Mucosa of rectum (tissue), 2 donors: ENCODE measurements around the gene LYPLAL1.
"Not testable (repeated sequence)": the region's sequence is repeated elsewhere in the genome, so short reads cannot be mapped to it uniquely, and the experiment has no call there.

Experiments used
- H3K27ac ChIP-seq, 2 donors: one replicate each; pipeline ENCODE4 v1.7.0; 2013; ENCODE audit warnings: inconsistent platforms in 2 of 2, low read depth in 2 of 2, low read length in 2 of 2
- H3K27me3 ChIP-seq, 2 donors: one replicate each; pipeline ENCODE4 v1.7.0; 2013; ENCODE audit warnings: low read length in 2 of 2; ENCODE audit not compliant: control insufficient read depth in 2 of 2, insufficient read depth in 2 of 2
- H3K36me3 ChIP-seq, 2 donors: one replicate each; pipeline ENCODE4 v1.7.0; 2013; ENCODE audit warnings: low read length in 2 of 2; ENCODE audit not compliant: control insufficient read depth in 2 of 2, insufficient read depth in 2 of 2
- H3K4me1 ChIP-seq, 2 donors: one replicate each; pipeline ENCODE4 v1.7.0; 2013; ENCODE audit warnings: low read length in 2 of 2, mild to moderate bottlenecking in 1 of 2; ENCODE audit not compliant: control insufficient read depth in 2 of 2, insufficient read depth in 2 of 2
- H3K4me3 ChIP-seq, 2 donors: one replicate each; pipeline ENCODE4 v1.7.0; 2013; ENCODE audit warnings: low read length in 2 of 2
- H3K9ac ChIP-seq, 2 donors: one replicate each; pipeline ENCODE4 v1.7.0; 2013; ENCODE audit warnings: low read length in 2 of 2, low read depth in 1 of 2, mild to moderate bottlenecking in 1 of 2
- H3K9me3 ChIP-seq, 2 donors: one replicate each; pipeline ENCODE4 v1.7.0; 2013; ENCODE audit warnings: low read length in 2 of 2; ENCODE audit not compliant: control insufficient read depth in 2 of 2
- donor health status: healthy.
- donor health status: Normal muscosa, but diverticular disease.

LYPLAL1 gene

DNA sequence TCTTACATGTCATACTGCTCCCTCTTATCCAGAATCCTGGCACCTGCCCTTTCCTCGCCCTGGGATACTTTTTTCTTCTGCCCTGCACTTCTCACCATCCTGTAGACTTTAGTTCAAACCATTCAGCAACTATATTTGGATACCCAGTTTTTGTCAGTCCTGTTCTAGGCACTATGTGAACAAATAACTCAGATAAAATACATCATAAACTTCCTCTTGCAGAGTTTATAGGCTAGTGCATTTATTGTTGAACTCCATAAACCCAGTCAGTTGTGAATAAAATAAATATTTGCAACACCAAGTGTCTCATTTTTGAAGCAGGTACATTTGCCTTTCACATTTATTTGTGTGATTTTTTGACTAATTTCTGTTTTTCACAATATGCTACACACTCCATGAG is 4.3 kb downstream of the LYPLAL1 start:
- Histone ChIP-seq H3K9me3 (no peaks in the 10 kb centered on the region), H3K36me3 (peaks cover 0 to 6% of the 10 kb centered on the region in 2 donors), H3K4me1 (peaks cover 8 to 13% of the 10 kb centered on the region in 2 donors), H3K9ac (no peak overlapping the region), H3K27me3 (no peaks in the 10 kb centered on the region), H3K4me3 (peak overlapping the region in 1 of 2 donors; percentile 29), H3K27ac (no peak overlapping the region)

- Histone ChIP-seq H3K4me1 (peaks cover 8 to 13% of the 10 kb centered on the region in 2 donors), H3K9ac (no peak overlapping the region), H3K27ac (no peak overlapping the region), H3K9me3 (no peaks in the 10 kb centered on the region), H3K36me3 (peaks cover 0 to 6% of the 10 kb centered on the region in 2 donors), H3K27me3 (no peaks in the 10 kb centered on the region), H3K4me3 (no peak overlapping the region)
Observed at GRCh38 chr1:219179293-219179692, 5.6 kb downstream of the LYPLAL1 start.

- Histone ChIP-seq H3K4me3 (no peak overlapping the region), H3K9ac (no peak overlapping the region), H3K27me3 (no peaks in the 10 kb centered on the region), H3K27ac (no peak overlapping the region), H3K9me3 (no peaks in the 10 kb centered on the region), H3K4me1 (peaks cover 0 to 6% of the 10 kb centered on the region in 2 donors), H3K36me3 (peaks cover 0 to 6% of the 10 kb centered on the region in 2 donors)
Observed at GRCh38 chr1:219184337-219184736, 10.7 kb downstream of the LYPLAL1 start.

GRCh38 chr1:219185486-219186117 is 11.9 kb downstream of the LYPLAL1 start:
- Histone ChIP-seq H3K36me3 (peaks cover 0 to 6% of the 10 kb centered on the region in 2 donors), H3K9me3 (no peaks in the 10 kb centered on the region), H3K4me1 (peaks cover 0 to 7% of the 10 kb centered on the region in 2 donors), H3K27me3 (no peaks in the 10 kb centered on the region), H3K9ac (no peak overlapping the region), H3K4me3 (no peak overlapping the region), H3K27ac (no peak overlapping the region)

DNA sequence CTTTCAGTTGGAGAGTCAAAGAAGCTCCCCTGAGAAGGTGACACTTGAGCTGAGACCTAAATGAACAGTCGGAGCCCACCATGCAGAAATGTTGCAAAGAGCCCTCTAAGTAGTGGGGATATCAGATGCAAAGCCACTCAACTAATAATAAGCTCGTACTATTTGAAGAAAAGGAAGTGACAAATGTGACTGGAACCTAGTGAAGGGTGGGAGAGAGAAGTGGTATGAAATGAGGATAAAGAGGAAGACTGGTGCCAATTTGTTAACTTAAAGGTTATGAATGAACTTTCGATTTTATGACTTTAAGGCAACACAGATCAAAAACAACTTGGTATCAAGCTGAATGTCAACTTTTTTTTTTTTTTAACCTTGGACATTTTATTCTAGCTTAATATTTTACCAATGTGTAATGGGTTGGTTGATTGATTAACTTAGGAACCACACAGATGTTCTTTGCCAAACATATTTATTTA is 14.7 kb downstream of the LYPLAL1 start:
- Histone ChIP-seq H3K9me3 (no peaks in the 10 kb centered on the region), H3K4me1 (peaks cover 0 to 7% of the 10 kb centered on the region in 2 donors), H3K9ac (no peak overlapping the region), H3K27me3 (no peaks in the 10 kb centered on the region), H3K4me3 (no peak overlapping the region), H3K36me3 (no peaks in the 10 kb centered on the region), H3K27ac (no peak overlapping the region)

- H3K27ac ChIP-seq = peak overlapping the region in 1 of 2 donors; percentile 19
Observed at GRCh38 chr1:219189021-219189824, 15.5 kb downstream of the LYPLAL1 start.

DNA sequence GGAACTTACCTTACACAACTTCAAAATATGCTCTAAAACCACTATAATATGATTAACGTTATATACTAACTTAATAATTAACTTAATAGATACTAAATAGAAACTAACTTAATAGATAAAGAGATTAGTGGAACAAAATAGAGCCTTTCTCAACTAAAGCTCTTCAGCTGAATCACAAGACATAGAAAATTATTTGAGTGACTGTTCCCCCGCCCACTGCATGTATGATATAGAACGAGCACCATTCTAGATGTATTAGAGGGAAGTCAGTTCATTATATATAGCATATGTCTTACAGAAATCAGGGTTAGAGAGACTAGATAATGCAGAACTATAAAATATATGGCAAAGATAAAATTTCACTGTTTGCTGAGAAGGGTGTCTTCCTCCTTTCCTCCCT is 16.3 kb downstream of the LYPLAL1 start:
- H3K36me3 ChIP-seq = no peaks in the 10 kb centered on the region
- H3K4me3 ChIP-seq = no peak overlapping the region
- H3K4me1 ChIP-seq = peaks cover 0 to 7% of the 10 kb centered on the region in 2 donors
- no peaks in the 10 kb centered on the region for H3K9me3 ChIP-seq
- no peak overlapping the region for H3K27ac ChIP-seq
- H3K27me3 ChIP-seq = no peaks in the 10 kb centered on the region
- H3K9ac ChIP-seq = no peak overlapping the region

More at GRCh38 chr1:219189021-219189824, 15.5 kb downstream of the LYPLAL1 start:
- H3K36me3 ChIP-seq = no peaks in the 10 kb centered on the region
- no peak overlapping the region for H3K9ac ChIP-seq
- no peaks in the 10 kb centered on the region for H3K27me3 ChIP-seq
- no peak overlapping the region for H3K4me3 ChIP-seq
- no peaks in the 10 kb centered on the region for H3K9me3 ChIP-seq
- peaks cover 0 to 7% of the 10 kb centered on the region in 2 donors for H3K4me1 ChIP-seq

- Histone ChIP-seq H3K27ac (no peak overlapping the region), H3K4me1 (peaks cover 0 to 7% of the 10 kb centered on the region in 2 donors), H3K4me3 (no peak overlapping the region), H3K27me3 (no peaks in the 10 kb centered on the region), H3K9ac (no peak overlapping the region), H3K36me3 (no peaks in the 10 kb centered on the region), H3K9me3 (no peaks in the 10 kb centered on the region)
Observed at GRCh38 chr1:219190605-219191004, 16.9 kb downstream of the LYPLAL1 start.

DNA sequence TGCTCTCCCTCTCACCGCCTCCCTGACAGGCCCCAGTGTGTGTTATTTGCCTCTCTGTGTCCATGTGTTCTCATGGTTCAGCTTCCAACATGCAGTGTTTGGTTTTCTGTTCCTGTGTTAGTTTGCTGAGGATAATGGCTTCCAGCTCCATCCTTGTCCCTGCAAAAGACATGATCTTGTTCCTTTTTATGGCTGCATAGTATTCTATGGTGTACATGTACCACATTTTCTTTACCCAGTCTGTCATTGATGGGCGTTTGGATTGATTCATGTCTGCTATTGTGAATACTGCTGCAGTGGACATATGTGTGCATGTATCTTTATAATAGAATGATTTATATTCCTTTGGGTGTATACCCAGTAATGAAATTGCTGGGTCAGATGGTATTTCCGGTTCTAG is 22.2 kb downstream of the LYPLAL1 start:
- H3K4me1 ChIP-seq, H3K27me3 ChIP-seq, H3K4me3 ChIP-seq, H3K9ac ChIP-seq, H3K36me3 ChIP-seq, H3K9me3 ChIP-seq, H3K27ac ChIP-seq: not testable (repeated sequence)

- no peaks in the 10 kb centered on the region for H3K9me3 ChIP-seq
- H3K27me3 ChIP-seq = no peaks in the 10 kb centered on the region
Observed at GRCh38 chr1:219201656-219202055, 28.0 kb downstream of the LYPLAL1 start.

More at GRCh38 chr1:219201656-219202055, 28.0 kb downstream of the LYPLAL1 start:
- no peak overlapping the region for H3K4me3 ChIP-seq
- H3K27ac ChIP-seq = no peak overlapping the region
- no peaks in the 10 kb centered on the region for H3K4me1 ChIP-seq
- peaks cover 0 to 5% of the 10 kb centered on the region in 2 donors for H3K36me3 ChIP-seq
- H3K9ac ChIP-seq = no peak overlapping the region
